GM21825 (cell line): ENCODE measurements around the gene PARP3.

Experiments used
- ATAC-seq: cut with Tn5 transposase; IDR thresholded peaks from one replicate; pipeline ENCODE4 v1.9.1; 2021; ENCODE audit warnings: mild to moderate bottlenecking, moderate library complexity; ENCODE audit not compliant: unreplicated experiment

PARP3 gene

DNA sequence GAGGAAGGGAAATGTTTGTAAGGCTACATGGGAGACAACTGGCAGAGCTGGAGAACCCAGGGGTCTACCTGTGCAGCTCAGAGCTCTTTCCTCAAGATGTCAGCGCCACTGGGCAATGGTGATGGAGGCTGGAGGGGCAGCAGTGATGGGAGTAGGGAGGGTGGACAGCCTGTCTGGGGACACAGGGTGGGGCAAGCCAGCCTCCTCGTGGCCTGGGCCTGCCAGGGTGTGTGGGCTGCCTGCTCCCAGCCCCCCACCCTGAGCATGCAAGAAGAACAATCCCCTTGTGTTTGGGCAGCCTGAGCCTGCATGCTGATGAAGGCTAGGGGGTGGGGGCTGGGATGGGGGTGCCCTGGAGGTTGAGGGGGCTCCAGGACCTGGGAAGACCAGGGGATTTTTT is 23.9 kb downstream of the PARP3 start:
- no peak for ATAC-seq

DNA sequence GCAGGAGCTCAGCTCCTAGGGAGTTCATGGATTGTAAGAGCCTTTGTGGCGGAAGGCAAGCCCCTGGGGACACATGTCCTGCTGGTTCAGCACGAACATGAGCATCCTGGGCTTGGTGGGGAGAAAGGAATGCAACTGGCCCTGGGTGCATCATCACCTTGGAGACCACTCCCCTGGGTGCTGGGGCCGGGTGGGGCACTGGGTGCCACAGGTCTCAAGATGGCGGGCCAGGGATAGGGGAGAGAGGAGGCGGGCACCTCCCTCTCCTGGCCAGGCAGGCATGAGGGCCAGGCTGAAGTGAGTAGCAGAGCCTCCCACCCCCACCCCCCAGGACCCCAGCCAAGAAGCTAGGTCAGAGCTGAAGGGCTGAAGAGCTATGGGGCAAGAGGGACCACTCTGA is 24.3 kb downstream of the PARP3 start:
- ATAC-seq, result no peak

DNA sequence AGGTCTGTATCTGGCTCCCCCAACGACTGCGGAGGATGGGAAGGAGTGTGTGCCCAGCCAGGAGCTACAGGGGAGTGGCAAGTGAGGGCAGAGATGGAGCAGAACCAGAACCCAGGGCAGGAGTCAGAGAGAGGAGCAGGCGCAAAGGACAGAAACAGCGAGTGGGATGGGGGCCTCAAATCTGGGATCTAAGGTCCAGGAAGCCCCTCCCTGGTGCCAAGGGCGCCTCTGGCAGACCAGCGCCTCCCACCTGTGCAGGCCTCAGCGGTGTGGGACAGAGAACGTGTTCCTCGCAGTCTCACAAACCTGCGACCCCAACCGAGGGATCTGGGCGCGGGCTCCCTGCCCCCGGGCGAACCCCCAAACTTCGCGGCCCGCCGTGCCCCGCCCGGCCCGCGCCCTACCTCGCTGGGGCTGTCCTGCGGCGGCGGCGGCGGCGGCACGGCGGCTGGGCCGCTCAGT is 24.8 kb downstream of the PARP3 start:
- no peak for ATAC-seq

DNA sequence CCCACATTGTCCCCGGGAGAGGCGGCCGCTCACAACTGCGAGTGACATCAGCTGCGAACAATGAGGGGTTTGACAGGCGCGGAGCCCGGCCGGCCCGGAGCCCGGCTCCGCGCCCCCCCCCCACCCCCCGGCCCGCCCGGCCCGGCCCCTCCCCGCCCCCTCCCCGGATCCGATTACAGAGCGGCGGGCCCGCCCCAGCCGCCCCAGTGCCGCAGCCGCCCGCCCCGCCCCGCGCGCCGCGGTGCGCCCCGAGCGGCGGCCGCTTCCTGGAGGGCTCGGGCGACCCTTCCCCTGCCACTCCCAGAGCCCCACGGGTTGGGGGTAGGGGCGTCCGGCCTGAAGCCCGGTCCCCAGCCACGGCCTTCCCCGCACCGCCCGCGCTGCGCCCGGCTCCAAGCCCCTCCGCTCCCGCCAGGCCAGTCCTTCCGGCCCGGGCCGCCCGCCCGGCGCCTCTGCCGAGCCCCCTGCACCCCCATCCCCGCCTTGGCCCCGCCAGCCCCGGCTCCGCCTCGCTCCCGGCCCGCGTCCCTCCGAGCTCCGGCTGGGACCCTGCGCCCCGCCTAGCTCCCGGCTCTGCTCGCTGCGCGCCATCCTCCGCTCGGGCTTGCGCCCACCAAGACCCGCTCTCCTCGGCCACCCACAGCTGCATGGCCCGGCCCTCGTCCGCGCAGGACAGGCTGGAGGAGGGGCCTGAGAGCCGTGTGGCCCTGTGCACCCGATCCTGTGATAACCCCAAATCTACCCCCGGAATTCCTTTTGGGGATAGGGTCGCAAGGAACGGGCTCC is 25.4 kb downstream of the PARP3 start, which contains the start of gene PCBP4:
Gene PCBP4 (minus strand): TSS at position 71 of the 786 bp plus-strand sequence. CDS start 6,214 bp downstream, outside the sequence.
- peak; percentile 41 for ATAC-seq

GRCh38 chr3:51968170-51968775 is 26.1 kb downstream of the PARP3 start:
- ATAC-seq, result no peak

- ATAC-seq, result no peak
Observed at GRCh38 chr3:51968883-51969678, 26.9 kb downstream of the PARP3 start.

DNA sequence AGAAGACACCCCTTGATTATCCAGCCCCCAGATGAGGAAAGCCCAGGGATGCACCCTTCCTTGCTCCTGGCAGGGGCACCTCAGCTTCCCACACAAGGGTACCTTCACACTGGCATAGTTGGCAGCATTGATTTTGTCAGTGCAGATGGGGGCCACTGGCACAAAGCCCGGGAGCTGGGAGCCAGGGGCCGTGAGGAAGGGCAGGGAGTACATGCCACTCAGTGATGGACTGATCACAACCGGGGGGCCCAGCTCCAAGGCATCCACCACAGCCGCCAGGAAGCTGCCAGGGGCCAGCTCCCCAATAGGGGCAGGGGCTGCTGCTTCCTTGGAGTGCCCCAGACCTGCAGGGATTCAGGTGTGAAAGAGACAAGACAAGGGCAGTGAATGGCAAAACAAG is 27.7 kb downstream of the PARP3 start:
- no peak for ATAC-seq

DNA sequence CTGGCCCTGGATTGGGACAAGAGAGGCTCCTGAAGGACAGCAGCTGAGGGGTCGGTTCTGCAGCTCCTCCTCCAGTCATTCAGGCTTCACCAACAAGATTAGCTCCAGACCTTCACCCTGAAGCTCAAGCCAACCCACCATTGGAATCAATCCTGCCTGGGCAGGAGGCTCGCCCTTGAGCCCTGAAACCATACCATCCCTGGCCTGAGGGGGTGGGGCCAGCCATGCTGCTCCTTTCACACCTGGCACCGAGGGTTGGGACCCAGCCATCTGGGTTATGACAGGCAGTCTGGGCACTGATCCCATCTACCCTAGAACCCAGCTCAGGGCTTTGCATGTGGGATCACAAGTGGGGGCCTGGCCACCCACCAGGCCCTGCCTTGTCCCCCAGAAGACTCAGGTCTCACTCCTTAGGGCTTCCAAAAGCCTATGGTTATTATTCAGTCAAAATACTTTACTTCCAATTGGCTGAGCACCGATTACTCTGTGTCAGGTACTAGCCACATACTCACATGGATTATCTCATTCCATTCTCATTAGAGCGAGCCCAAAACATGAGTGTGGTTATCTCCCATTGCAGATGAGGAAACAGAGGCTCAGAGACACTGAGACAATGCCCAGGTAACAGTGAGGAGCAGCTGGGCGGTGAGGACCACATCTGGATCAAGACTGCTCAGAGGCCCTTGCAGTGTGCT is 28.6 kb downstream of the PARP3 start:
- ATAC-seq, result no peak

DNA sequence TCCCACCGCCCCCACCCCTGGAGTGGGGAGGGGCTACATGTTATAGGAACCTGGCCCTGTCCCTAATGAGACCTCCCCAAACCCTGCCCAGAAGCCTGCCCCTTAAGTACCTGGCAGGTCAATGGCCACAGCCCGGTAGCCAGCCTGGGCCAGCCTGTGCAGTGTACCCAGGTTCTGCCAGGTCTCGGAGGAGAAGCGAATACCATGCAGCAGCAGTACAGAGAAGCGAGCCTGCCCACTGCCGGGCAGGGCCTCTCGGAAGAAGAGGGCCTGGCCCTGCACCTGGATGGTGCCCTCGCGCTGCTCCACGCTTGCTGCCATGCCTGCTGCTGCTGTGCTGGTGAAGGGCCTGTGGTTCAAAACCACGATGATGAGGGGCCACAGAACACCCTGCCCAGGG is 29.2 kb downstream of the PARP3 start:
- ATAC-seq, result no peak

DNA sequence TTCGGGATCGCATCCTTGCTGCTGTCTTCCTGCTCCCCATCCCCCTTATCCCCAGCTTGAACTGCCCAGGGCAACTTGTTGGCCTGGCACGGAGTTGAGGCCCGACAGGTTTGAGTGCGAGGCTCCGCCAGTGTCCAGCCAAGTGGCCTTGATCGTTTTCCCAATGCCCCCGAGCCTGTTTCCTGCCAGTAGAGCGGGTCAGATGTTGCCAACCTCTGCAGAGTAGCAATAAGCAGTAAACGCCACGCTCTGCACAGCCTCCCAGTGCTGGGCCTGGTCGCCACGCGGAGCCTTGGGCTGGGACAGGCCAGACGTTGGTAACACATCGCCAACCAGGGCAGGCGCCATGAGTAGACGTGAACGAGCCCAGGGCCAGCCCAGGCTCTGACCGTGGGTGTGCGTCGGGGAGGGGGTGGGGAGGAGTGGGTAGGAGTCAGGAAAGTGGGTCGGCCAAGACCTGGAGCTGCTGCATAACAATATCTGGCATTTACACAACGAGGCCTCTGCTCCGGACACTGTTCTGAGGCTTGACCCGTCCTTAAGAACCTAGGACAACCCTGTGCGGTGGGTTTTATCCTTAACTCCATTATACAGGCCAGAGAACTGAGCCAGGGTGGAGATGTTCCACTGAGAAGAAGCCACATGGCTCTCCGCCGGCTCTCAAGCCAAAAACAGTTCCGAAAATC is 32.3 kb downstream of the PARP3 start:
- peak; percentile 6 for ATAC-seq

GRCh38 chr3:51974963-51975851 is 33.0 kb downstream of the PARP3 start, which contains the start of gene ABHD14A:
ABHD14A (plus strand) TSS chr3:51975064; CDS start chr3:51975136, 72 bp downstream.
- peak; percentile 58 for ATAC-seq

GRCh38 chr3:51975852-51976549 is 33.8 kb downstream of the PARP3 start:
- no peak for ATAC-seq

DNA sequence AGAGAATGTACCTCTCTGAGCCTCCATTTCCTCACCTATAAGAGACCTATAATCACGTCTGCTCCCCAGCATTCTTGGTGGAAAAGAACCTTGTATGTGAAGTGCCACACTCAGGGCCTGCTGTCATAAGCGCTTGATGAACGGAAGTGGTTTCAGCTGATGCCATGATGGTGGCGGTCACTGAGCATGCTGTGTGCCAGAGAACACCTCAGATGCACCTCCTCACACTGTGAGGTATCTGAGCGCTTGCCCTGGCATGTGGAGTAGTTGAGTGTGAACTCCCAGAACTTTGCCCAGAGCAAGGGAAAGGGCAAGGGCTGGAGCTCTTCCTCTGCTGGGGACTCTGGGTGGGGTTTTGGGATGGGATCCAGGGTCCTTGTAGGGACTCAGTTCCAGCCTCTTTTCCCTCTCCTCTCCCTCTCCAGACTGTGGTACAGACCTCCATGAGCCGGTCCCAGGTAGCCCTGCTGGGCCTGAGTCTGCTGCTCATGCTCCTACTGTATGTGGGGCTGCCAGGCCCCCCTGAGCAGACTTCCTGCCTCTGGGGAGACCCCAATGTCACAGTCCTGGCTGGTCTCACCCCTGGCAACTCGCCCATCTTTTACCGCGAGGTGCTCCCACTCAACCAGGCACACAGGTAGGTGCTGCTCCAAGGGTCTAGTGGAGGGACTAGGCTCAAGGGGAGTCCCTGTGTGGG is 35.4 kb downstream of the PARP3 start:
- ATAC-seq, result no peak

DNA sequence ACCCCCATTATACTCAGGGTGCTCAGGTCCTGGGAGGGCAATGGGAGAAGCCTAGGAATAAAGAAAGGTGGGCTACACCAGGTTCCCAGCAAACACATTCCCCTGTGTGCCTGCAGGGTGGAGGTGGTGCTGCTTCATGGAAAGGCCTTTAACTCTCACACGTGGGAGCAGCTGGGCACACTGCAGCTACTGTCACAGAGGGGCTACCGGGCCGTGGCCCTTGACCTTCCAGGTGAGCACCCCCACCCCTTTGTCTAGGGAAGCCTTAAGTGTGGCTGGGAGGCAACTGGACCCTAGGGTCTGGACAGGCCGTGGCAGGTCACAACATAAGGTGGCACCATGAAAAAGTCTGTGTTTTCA is 36.0 kb downstream of the PARP3 start:
- ATAC-seq, result no peak

DNA sequence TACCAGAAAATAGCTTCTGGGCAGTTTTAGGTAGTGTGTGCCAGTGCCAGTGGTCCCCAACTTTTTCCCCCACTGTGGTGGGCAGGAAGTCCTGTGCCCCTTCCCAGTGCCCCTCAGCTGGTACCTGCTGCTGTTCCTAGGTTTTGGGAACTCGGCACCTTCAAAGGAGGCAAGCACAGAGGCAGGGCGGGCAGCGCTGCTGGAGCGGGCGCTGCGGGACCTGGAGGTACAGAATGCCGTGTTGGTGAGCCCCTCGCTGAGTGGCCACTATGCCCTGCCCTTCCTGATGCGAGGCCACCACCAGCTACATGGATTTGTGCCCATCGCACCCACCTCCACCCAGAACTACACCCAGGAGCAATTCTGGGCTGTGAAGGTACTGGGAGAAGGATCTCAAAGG is 38.1 kb downstream of the PARP3 start:
- no peak for ATAC-seq

GRCh38 chr3:51982352-51982837 is 40.2 kb downstream of the PARP3 start:
- ATAC-seq, result peak; percentile 48

DNA sequence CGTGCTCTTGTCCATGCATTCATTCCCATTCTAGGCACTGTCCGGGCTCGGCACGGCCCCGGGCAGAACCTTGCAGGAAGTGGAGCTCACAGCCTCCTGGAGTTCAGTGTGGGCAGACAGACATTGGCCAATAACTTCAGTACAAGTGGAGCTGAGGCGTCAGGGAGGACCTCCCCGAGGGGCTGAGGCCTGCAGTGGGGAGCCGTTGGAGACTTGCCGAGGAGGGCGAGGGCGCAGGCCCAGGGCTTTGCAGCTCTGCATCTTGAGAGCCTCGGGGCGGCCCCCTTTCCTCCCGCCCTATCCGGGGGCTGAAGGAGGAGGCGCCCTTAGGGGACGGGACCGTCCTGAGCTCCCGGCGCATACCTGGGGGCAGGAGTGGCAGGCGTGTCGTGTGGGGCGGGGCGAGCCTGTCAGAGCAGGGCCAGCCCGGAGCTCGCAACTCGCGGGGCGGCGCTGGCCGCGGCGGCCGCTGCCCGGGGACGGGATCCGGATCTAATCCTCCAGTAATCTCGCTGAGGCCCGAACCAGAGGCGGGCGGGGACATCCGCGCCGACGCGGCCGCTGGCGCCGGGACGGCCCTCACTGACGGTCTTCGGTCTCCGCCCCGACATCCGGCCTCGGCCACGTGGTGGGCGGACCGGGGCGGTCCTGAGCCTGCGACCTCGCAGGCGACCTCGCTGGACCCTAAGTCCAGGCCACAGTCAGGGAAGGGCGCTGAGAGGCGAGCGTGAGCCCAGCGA is 40.8 kb downstream of the PARP3 start, which contains the start of gene ACY1:
Gene ACY1 (plus strand): TSS at position 698 of the 740 bp plus-strand sequence. CDS start 530 bp downstream, outside the sequence.
- ATAC-seq, result peak; percentile 70
